ENCODE results near the gene GOLGA6B. TPM values are rescaled to one million over a fixed set of nuclear protein-coding genes. Genes with fewer than 3 reads are reported as not detected.
"Not testable (repeated sequence)": the region's sequence is repeated elsewhere in the genome, so short reads cannot be mapped to it uniquely, and the experiment has no call there.

Gene GOLGA6B
- total RNA-seq, 1 donor from 2014 or later = not detected

- no peak for FAIRE-seq
- Histone ChIP-seq H3K27me3 (ENCODE audit: control insufficient read depth, insufficient read depth, low read length) (no peaks in the 10 kb centered on the region), H3K4me3 (ENCODE audit: low read depth, low read length) (no peak overlapping the region), H3K36me3 (ENCODE audit: control insufficient read depth, insufficient read depth, low read length) (no peaks in the 10 kb centered on the region)
- DNase-seq (ENCODE audit: low read depth) = no peak
- TF ChIP-seq CTCF (IDR thresholded peaks at IDR 0.05; ENCODE audit: insufficient read depth, low read length, severe bottlenecking) = no peak
Measured at GRCh38 chr15:72616491-72617210, 37.8 kb upstream of the GOLGA6B start.

GRCh38 chr15:72623854-72624253 lies 30.6 kb upstream of the GOLGA6B start:
- not testable (repeated sequence) for DNase-seq (ENCODE audit: low read depth); H3K27me3 ChIP-seq (ENCODE audit: control insufficient read depth, insufficient read depth, low read length); H3K4me3 ChIP-seq (ENCODE audit: low read depth, low read length); FAIRE-seq; H3K36me3 ChIP-seq (ENCODE audit: control insufficient read depth, insufficient read depth, low read length)

- not testable (repeated sequence) for H3K27me3 ChIP-seq (ENCODE audit: control insufficient read depth, insufficient read depth, low read length); H3K4me3 ChIP-seq (ENCODE audit: low read depth, low read length); H3K36me3 ChIP-seq (ENCODE audit: control insufficient read depth, insufficient read depth, low read length); FAIRE-seq; DNase-seq (ENCODE audit: low read depth)
Measured at GRCh38 chr15:72626153-72626552, 28.3 kb upstream of the GOLGA6B start.

GRCh38 chr15:72628249-72629067 lies 26.0 kb upstream of the GOLGA6B start:
- FAIRE-seq; H3K36me3 ChIP-seq (ENCODE audit: control insufficient read depth, insufficient read depth, low read length); DNase-seq (ENCODE audit: low read depth); H3K27me3 ChIP-seq (ENCODE audit: control insufficient read depth, insufficient read depth, low read length); H3K4me3 ChIP-seq (ENCODE audit: low read depth, low read length): not testable (repeated sequence)

- not testable (repeated sequence) for DNase-seq (ENCODE audit: low read depth); H3K36me3 ChIP-seq (ENCODE audit: control insufficient read depth, insufficient read depth, low read length); H3K27me3 ChIP-seq (ENCODE audit: control insufficient read depth, insufficient read depth, low read length); FAIRE-seq; H3K4me3 ChIP-seq (ENCODE audit: low read depth, low read length)
Measured at GRCh38 chr15:72629068-72629570, 25.4 kb upstream of the GOLGA6B start.

- not testable (repeated sequence) for FAIRE-seq; H3K36me3 ChIP-seq (ENCODE audit: control insufficient read depth, insufficient read depth, low read length); H3K27me3 ChIP-seq (ENCODE audit: control insufficient read depth, insufficient read depth, low read length)
- H3K4me3 ChIP-seq (ENCODE audit: low read depth, low read length) = peak overlapping the region; percentile 37
- DNase-seq (ENCODE audit: low read depth) = peak; percentile 40
Measured at GRCh38 chr15:72636519-72637282, 17.8 kb upstream of the GOLGA6B start.

- not testable (repeated sequence) for DNase-seq (ENCODE audit: low read depth); FAIRE-seq; H3K27me3 ChIP-seq (ENCODE audit: control insufficient read depth, insufficient read depth, low read length); H3K36me3 ChIP-seq (ENCODE audit: control insufficient read depth, insufficient read depth, low read length); H3K4me3 ChIP-seq (ENCODE audit: low read depth, low read length)
Measured at GRCh38 chr15:72639759-72640483, 14.6 kb upstream of the GOLGA6B start.

- not testable (repeated sequence) for DNase-seq (ENCODE audit: low read depth); H3K27me3 ChIP-seq (ENCODE audit: control insufficient read depth, insufficient read depth, low read length); FAIRE-seq; H3K4me3 ChIP-seq (ENCODE audit: low read depth, low read length); H3K36me3 ChIP-seq (ENCODE audit: control insufficient read depth, insufficient read depth, low read length)
Measured at GRCh38 chr15:72642271-72642670, 12.2 kb upstream of the GOLGA6B start.

GRCh38 chr15:72648631-72649253 lies 5.8 kb upstream of the GOLGA6B start:
- H3K36me3 ChIP-seq (ENCODE audit: control insufficient read depth, insufficient read depth, low read length); DNase-seq (ENCODE audit: low read depth); FAIRE-seq; H3K27me3 ChIP-seq (ENCODE audit: control insufficient read depth, insufficient read depth, low read length); H3K4me3 ChIP-seq (ENCODE audit: low read depth, low read length): not testable (repeated sequence)

- H3K4me3 ChIP-seq (ENCODE audit: low read depth, low read length); H3K36me3 ChIP-seq (ENCODE audit: control insufficient read depth, insufficient read depth, low read length); DNase-seq (ENCODE audit: low read depth); FAIRE-seq; H3K27me3 ChIP-seq (ENCODE audit: control insufficient read depth, insufficient read depth, low read length): not testable (repeated sequence)
Measured at GRCh38 chr15:72656014-72656413, 1.5 kb downstream of the GOLGA6B start.

GRCh38 chr15:72661081-72661480 lies 6.6 kb downstream of the GOLGA6B start:
- not testable (repeated sequence) for FAIRE-seq; H3K27me3 ChIP-seq (ENCODE audit: control insufficient read depth, insufficient read depth, low read length); DNase-seq (ENCODE audit: low read depth); H3K4me3 ChIP-seq (ENCODE audit: low read depth, low read length); H3K36me3 ChIP-seq (ENCODE audit: control insufficient read depth, insufficient read depth, low read length)

- H3K4me3 ChIP-seq (ENCODE audit: low read depth, low read length); DNase-seq (ENCODE audit: low read depth); H3K27me3 ChIP-seq (ENCODE audit: control insufficient read depth, insufficient read depth, low read length); H3K36me3 ChIP-seq (ENCODE audit: control insufficient read depth, insufficient read depth, low read length); FAIRE-seq: not testable (repeated sequence)
Measured at GRCh38 chr15:72663931-72664330, 9.4 kb downstream of the GOLGA6B start.
